ENCODE measurements around the gene IFT88.
"Not testable (repeated sequence)": the region's sequence is repeated elsewhere in the genome, so short reads cannot be mapped to it uniquely, and the experiment has no call there.

The IFT88 gene

GRCh38 chr13:20676213-20676612 lies 109.3 kb downstream of the IFT88 start:
- DNase-seq (ENCODE audit: low read depth), result no peak
- TF ChIP-seq CTCF (IDR thresholded peaks at IDR 0.05; ENCODE audit: insufficient read depth, low read depth, low read length, missing control alignments), result no peak

GRCh38 chr13:20678606-20679005 lies 111.6 kb downstream of the IFT88 start:
- not testable (repeated sequence) for H3K4me3 ChIP-seq (ENCODE audit: low read length)

More at GRCh38 chr13:20676213-20676612, 109.3 kb downstream of the IFT88 start:
- no peak overlapping the region for H3K4me3 ChIP-seq (ENCODE audit: low read length)

GRCh38 chr13:20679879-20680278 lies 112.9 kb downstream of the IFT88 start:
- no peak for DNase-seq (ENCODE audit: low read depth)
- H3K4me3 ChIP-seq (ENCODE audit: low read length), result no peak overlapping the region
- TF ChIP-seq CTCF (IDR thresholded peaks at IDR 0.05; ENCODE audit: insufficient read depth, low read depth, low read length, missing control alignments), result no peak

More at GRCh38 chr13:20678606-20679005, 111.6 kb downstream of the IFT88 start:
- DNase-seq (ENCODE audit: low read depth), result not testable (repeated sequence)

- TF ChIP-seq CTCF (IDR thresholded peaks at IDR 0.05; ENCODE audit: insufficient read depth, low read depth, low read length, missing control alignments), result no peak
- DNase-seq (ENCODE audit: low read depth), result no peak
These were observed 113.6 kb downstream of the IFT88 start for GRCh38 chr13:20680416-20681080.

GRCh38 chr13:20681481-20681880 lies 114.5 kb downstream of the IFT88 start:
- H3K4me3 ChIP-seq (ENCODE audit: low read length); DNase-seq (ENCODE audit: low read depth): not testable (repeated sequence)

More at GRCh38 chr13:20680416-20681080, 113.6 kb downstream of the IFT88 start:
- H3K4me3 ChIP-seq (ENCODE audit: low read length), result no peak overlapping the region

- TF ChIP-seq CTCF (IDR thresholded peaks at IDR 0.05; ENCODE audit: insufficient read depth, low read depth, low read length, missing control alignments), result no peak
- no peak overlapping the region for H3K4me3 ChIP-seq (ENCODE audit: low read length)
- no peak for DNase-seq (ENCODE audit: low read depth)
These were observed 115.1 kb downstream of the IFT88 start for GRCh38 chr13:20682061-20682460.

- no peak for TF ChIP-seq CTCF (IDR thresholded peaks at IDR 0.05; ENCODE audit: insufficient read depth, low read depth, low read length, missing control alignments)
- DNase-seq (ENCODE audit: low read depth), result no peak
- H3K4me3 ChIP-seq (ENCODE audit: low read length), result no peak overlapping the region
These were observed 117.1 kb downstream of the IFT88 start for GRCh38 chr13:20684041-20684440.

- no peak for DNase-seq (ENCODE audit: low read depth)
- no peak for TF ChIP-seq CTCF (IDR thresholded peaks at IDR 0.05; ENCODE audit: insufficient read depth, low read depth, low read length, missing control alignments)
- H3K4me3 ChIP-seq (ENCODE audit: low read length), result no peak overlapping the region
These were observed 117.6 kb downstream of the IFT88 start for GRCh38 chr13:20684546-20684945.

Measured in epithelial cell of esophagus (primary cell).